Anterior cingulate cortex (tissue), 58 donors: ENCODE data around the gene COBLL1.

Source experiments
- DNase-seq, 58 donors: peaks; one replicate each; lab custom pipeline; 2025; lab: John Stamatoyannopoulos, UW

The COBLL1 gene

DNA sequence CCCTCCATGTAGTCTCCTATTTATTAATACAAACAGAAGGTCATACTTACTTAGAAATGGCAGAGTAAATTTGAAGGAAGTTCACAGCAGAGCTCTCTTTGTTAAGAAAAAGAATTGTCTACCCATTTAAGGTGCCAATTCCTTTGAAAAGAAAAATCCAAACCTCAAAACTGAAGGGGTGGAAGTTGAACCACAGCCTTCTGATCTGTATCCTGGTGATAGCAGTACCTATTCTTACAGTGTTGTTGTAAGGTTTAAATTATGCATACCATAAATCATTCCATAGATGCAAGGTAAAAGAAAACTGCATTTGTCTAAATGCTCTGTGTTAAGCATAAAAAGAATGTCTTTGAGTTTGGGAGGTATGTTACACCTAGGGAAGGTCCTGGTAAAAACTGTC is 47.6 kb downstream of the COBLL1 start:
- DNase-seq, result no peak

DNA sequence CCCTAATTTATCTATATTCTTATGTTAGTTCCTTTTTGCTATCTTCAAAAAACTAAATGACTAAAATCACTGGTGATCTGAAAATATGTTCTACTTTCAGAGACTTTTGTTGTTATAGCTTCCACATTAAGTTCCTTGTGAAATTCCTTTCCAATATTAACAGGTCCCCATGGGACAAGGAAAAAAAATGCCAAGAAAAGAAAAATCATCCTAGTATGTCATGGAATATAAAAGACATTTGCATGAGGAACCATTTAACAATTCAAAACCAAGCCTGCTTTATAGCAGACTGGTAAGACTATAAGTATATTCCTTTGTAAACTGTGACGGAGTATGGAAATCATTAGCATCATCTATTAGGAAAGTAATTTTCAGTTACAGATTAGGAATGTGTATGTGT is 48.1 kb downstream of the COBLL1 start:
- no peak for DNase-seq

DNA sequence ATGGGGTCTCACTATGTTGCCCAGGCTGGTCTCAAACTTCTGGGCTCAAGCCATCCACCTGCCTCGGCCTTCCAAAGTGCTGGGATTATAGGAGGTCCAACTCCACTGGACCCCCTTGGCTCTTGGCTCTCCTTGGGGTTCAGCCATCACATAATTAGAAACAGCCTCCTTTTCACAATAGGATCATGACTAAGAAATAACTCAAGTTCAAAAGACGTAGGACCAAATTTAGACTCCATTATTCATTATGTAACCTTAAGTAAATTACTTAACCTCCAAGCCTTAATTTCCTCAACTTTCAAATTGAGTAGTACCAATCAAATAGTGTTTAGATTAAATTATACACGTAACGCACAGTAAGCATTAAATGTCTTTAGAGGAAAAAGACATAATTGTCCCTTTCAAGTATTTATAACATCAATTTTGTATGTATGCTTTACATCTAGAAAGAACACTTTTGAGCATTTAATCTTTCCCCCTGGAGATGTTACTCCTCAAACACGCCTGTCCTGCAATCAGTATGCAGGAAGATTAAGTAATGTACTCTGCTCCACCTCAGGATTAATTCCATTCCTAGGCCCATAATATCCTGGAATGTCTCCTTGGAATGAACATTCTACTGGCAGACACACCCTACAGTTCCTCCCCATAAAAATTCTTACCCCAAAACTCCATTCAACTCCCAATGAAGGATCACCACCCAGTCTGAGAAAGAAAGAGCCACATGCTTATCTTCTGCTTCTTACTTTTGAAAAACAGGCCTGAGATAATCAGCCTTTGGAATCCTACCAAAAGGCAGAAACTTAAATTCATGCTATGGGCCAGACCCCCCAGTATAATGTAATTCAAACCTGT is 49.1 kb downstream of the COBLL1 start:
- no peak for DNase-seq

DNA sequence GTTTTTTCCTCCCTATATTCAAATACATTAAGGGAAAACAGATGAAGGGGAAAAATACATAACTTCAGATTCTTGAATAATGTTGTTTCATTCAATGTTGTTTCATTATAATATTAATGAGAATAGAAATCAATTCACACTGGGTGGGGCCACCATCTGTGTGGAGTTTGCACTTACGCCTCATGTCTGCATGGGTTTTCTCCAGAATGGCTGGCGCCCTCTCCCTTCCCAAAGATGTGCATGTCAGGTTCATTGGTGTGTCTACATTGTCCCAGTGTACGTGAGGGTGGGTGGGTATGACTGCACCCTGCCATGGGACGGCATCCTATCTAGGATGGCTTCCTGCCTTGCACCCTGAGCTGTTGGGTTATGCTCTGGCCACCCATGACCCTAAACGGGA is 51.7 kb downstream of the COBLL1 start:
- no peak for DNase-seq

DNA sequence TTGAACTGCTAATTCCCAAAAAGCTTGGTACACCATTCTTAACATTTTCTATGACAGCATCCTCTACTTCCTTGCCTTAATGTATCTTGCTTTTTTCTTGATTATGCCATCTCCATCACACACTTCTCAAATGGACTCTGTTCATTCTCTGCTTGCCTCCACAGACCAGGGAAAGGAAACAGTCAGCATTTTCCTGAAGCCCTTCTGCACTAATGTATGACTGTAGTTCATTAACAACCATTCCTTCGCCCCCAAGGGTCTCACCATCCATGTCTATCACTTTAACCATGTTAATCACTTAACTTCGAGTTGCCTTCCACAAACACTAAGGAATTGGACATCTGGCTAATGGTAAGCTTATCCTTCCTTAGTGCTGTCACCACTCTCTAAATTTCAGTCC is 54.8 kb downstream of the COBLL1 start:
- no peak for DNase-seq

DNA sequence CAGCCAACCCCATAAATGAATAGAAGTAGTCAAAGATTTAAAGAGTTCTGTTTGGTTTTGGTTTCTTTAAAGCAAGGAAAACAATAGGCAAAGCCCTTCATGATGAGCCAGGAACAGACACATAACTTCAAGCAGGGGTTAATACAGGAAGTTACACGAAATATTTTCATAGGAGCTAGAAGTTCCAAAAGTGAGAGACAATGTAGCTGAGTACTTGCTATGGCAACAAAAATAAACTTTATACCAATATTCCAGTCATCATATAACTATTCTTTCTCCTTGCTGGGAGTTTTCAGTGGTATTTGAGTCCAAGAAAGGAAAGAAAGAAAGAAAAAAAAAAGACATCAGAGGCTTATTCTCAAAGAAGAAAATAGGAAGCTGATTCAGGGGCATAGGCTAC is 56.2 kb downstream of the COBLL1 start:
- DNase-seq, result no peak

DNA sequence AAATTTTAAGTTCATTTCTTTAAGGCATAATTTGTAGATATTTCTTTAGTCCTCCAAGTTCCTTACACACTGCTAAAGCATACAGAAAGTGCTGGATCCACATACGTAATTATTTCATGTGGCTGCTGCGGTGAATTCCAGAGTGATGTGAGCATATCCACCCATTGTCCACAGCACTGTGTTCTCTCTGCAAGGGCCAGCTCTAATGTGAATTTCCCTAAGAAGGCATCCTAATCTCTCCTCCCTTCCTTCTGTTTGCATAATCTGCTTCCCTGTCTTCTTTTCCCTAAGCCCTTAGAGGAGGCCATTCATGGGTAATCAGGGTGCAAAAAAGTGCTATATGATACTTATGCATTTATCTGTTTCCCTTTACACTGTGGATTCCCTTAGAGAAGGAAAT is 57.2 kb downstream of the COBLL1 start:
- no peak for DNase-seq

DNA sequence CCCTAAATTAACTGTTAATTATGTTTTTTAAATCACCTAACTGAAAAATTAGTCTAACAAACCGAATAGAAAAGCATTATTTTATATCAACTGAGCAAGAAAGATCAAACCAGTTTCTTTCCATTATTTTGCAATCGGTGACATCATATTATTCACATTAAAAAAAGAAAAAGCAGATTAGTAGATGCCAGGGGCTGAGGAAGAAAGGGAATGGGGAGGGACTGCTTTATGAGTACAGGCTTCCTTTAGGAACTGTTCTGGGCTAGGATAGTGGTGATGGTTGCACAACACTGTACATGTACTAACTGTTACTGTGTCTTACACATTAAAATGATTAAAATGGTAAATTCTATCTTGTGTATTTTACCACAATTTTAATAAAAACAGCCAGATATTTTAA is 59.3 kb downstream of the COBLL1 start:
- DNase-seq, result no peak

DNA sequence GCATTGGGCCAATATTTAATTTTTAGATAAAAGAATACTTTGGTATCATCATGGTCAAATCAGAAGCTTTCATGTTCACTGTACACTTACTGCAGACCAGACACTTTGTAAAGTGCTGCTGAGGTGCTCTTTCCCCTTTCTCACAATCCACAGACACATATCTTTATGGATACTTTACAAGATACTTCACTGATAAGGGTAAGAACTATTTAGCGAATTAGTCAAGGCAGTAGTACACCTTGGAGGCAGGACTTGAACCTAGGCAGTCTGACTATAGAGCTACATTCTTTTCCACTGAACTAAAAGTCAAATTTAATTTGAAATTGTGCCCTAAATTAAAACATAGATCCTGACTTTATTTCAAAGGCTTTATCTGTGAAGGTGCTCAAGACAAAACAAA is 60.2 kb downstream of the COBLL1 start:
- DNase-seq, result no peak

DNA sequence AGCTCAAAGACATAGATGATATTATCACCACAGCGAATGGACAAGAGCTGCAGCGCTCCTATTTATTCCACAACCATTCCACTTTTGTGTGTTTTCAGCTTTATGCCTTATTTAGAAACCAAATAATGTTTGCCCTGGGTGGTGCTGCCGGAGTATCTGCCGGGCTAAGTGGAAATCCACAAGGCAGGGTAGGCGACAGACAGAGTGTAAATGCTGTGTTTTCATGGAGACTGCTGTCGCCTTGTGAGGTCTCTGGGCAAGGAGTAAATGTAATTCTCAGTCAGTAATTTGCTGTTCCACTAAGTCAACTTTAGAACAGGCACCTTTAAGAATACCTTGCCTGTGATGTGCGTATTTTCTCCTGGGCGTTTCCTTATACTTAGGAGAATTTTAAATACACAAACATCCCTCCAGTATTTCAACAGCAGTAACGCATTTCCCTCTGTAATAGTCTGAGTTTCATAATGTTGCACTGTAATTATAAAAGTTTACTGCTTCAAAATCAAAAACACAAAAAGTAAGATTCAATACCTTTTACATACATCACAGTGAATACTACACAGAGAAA is 60.9 kb downstream of the COBLL1 start:
- DNase-seq, result no peak

DNA sequence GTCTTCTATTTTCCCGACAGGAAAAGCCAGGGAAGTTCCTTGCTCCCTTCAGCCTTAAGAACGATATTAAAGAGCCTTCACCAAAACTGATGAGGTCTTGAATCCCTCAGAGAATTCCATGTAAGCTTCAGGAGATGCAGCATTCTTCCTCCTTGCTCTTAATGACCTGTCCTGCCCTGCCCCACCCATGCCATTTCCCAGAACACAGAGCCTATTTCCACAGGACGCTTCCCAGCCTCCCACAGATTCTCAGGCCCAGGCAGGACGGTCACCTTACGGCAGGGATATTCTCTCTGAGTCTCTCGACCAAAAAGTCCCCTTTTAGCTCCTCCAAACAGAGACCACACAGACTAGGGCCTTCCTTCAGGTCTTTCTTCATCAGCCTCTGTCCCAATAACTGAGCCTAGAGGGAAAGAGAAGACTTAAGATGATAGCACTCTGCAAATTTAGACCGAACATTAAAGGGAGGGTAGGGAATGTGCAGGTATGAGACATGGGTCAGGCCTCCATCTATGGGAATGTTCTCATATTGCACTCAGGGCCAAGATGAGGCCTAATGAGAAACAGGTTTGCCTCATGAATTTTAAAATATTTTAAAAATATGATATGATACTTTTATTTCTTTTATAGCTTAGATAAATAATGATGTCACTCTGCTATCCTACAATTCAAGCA is 62.1 kb downstream of the COBLL1 start:
- DNase-seq, result no peak

DNA sequence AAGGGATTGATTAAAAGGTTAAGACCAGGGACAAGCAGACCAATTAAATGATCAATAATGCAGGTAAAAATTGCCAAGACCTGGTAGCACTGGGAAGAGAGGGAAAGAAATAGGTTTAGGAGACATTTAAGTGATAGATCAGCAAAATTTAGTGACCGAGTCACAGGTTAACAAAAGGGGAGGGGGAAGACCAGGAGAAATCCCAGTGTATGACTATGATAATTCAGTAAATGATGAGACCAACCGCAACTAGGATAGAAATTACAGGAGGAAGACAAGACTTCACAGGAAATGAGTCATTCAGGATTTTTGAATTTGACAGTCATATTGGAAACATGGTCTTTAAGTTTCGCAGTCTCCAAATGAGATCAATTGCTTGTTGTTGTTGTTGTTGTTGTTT is 62.9 kb downstream of the COBLL1 start:
- no peak for DNase-seq

DNA sequence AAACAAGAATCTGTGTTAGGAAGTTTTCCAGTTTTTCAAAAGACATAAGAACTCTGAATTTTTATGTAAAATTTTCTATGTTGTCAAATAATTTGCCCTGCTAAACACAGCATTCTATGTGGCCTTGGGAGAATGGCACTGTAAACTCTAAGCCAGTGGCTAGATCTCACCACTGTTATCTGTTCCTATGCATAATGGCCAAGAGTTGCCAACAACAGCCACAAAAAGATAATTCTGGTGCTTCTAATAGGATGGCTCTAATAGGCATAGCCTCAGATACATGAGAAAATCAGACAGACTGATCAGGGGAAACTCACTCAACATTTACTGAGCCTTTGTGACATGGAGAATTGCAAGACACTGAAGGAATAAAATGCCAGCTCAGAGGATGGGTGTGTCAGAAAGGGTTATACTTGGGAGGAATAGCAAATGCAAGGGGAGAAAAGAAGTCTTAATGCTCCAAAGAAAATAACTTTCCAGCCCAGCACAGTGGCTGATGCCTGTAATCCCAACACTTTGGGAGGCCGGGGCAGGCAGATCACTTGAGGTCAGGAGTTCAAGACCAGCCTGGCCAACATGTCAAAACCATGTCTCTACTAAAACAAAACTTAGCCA is 63.7 kb downstream of the COBLL1 start:
- no peak for DNase-seq

DNA sequence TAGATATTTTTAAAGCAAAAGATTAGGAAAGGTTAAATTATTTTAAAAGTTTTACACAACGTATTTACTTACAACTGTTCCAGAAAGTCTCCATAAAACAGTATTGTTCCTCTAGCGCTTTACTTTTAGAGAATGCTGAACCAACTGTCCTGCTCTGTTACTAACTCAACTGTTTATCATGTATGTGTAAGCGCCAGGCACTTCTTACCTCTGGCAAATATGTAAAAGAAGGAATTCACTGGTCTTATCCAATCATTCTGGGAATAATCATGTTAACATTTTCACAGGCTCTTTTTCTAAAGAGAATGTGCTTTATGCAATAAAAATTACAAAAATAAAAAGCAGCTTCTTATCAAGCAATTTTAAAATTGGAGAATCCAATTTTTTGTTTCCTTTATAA is 68.0 kb downstream of the COBLL1 start:
- DNase-seq, result no peak

DNA sequence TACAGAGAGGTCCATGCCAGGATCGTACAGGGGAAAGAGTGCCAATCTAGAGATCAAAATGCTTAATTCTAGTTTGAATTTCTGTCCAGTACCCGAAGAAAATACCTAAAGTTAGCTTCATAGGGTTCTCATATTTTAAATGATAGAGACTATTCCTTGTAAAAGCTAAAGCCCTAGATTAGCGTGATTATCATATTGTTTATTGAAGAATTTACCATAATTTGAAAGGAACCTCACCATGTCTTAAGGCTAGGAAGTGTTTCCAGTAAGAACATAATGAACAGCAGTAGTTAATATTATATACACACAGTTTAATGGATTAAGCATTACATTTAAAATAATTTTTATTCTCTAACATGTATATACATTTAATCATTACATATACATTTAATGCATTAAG is 68.5 kb downstream of the COBLL1 start:
- no peak for DNase-seq

DNA sequence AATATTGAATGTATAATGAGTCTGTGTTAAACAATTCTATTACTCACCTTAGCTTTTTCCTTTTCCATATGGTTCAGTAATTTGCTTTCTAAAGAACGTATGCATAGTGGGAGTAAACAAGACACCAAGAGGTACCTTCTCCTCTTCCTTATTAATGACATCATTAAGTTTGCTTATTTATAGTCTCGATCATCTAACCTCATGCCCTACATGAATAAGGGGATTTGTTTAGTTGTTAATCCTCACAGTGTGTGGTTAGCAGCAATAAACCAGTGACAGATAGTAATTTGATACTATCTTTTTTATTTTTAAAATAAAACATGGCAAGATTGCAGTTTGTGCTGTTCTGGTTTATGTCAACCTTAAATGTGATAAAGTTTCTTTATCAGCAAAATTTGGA is 69.7 kb downstream of the COBLL1 start:
- no peak for DNase-seq

DNA sequence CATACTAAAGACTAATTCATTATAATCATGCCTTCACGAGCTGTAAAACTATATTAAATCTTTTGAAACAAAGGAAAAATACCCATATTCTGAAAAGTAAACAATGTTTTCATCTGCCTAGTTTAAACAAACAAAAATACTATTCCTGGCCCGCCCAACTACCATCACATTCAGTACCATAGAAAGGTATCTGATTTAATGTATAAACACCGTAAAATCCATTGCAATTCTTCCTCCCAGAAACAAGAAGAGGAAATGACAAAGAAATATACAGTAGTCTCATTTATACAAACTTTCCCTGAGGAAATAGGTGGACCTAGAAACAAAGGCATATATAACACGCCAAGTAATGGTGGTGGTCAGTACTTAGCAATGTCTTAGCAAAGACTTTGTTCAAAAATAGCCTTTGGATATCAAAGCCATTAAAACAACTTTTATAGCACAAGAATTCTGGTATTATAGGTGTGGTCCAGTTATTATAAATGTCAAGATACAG is 71.2 kb downstream of the COBLL1 start:
- DNase-seq, result no peak

DNA sequence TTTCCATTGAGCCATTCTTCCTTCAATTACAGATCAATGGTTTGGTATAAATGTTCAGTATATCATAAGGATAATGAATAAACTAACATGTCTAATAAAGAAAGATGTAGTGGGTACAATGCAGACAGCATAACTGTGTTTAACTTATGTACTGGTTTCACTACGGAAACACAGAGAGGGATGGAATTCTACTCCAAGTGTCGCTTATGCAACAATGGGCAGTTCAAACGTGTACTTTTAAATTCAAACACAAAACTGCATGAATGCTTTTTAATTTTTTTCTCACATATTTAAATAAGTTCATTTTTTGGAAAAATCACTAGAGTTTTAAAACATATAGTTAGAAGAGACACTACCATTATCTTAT is 74.7 kb downstream of the COBLL1 start:
- no peak for DNase-seq

DNA sequence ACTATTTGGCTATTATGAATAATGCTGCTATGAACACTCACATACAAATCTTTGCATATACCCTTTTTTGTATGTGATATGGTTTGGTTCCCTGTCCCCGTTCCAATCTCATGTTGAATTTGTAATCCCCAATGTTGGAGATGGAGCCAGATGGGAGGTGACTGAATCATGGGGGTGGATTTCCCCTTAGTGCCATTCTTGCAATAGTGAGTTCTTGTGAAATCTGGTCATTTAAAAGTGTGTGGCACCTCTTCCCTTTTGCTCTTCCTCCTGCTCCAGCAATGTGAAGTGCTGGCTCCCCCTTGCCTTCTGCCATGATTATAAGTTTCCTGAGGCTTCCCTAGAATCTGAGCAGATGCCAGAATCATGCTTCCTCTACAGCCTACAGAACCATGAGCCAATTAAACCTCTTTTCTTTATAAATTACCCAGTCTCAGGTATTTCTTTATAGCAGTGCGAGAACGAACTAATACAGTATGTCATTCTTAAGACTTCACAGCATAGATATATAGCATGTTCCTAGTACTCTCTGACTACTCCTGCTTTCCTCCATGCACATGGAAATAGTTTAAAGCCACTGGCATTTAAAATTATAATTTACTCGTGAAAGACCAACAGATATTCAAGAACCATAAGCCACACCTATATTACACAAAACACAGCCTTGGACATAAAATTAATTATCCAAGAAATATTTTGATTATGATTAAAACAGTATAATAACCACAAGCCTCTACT is 75.2 kb downstream of the COBLL1 start:
- no peak for DNase-seq

DNA sequence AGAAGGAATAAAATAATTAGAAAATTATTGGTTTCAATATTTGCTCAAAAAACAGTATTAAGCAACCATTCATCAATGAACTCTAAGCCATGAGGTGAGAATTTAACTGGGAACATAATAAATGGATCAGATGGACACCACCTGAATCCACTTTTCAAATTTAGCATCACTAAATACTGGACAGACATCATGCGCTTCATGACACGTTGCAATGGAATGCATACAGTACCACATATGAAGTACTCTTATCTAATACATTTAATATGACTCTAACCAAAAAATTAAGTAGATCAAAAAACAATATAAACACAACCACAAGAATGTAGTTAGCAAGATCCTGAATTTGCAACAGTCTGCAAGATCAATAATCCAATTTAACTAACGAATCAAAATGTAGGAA is 76.6 kb downstream of the COBLL1 start:
- no peak for DNase-seq

DNA sequence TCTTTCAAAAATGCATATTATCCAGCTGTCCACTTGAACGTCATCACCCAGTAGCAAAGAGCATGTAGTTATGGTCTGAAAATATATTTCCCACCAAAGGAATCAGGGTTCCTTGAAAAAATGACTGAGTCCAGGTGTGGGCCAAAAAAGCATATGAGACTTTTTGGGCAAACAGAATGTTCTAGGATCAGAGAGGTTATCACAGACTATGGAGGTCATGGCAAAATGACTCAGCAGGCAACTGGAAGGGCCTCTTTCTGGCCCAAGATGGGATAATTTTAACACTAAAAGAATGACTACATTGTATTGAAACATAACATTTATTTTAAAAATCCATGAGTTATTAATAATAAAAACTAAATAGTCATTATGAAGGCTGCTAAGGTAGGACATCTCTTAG is 77.1 kb downstream of the COBLL1 start:
- DNase-seq, result no peak
